Measurements from ENCODE around the gene GPC2. TPM values are rescaled to one million over a fixed set of nuclear protein-coding genes. Genes with fewer than 3 reads are reported as not detected.

GPC2 gene
- total RNA-seq, 1 donor from 2014 or later: 106 TPM

- H3K4me1 Mint-ChIP-seq: peaks cover 29% of the 10 kb centered on the region
- H3K36me3 Mint-ChIP-seq (ENCODE audit: low read depth): no peaks in the 10 kb centered on the region
- H3K27me3 Mint-ChIP-seq (ENCODE audit: low read depth): peaks cover 13% of the 10 kb centered on the region
- no peaks in the 10 kb centered on the region for H3K9me3 Mint-ChIP-seq
- H3K27ac Mint-ChIP-seq (ENCODE audit: unreplicated experiment): no peak overlapping the region
- H3K4me3 Mint-ChIP-seq: peak overlapping the region; percentile 88
- TF ChIP-seq CTCF (conservative IDR thresholded peaks at IDR 0.05): no peak
- no peak for DNase-seq (ENCODE audit: low read depth, low spot score)
These were observed 48.6 kb downstream of the GPC2 start for GRCh38 chr7:100128637-100128963.

- Mint-ChIP-seq H3K36me3 (ENCODE audit: low read depth) (no peaks in the 10 kb centered on the region), H3K27ac (ENCODE audit: unreplicated experiment) (no peak overlapping the region), H3K4me3 (peak overlapping the region; percentile 88), H3K27me3 (ENCODE audit: low read depth) (peaks cover 13% of the 10 kb centered on the region), H3K9me3 (no peaks in the 10 kb centered on the region), H3K4me1 (peaks cover 29% of the 10 kb centered on the region)
- DNase-seq (ENCODE audit: low read depth, low spot score): peak; percentile 26
- no peak for TF ChIP-seq CTCF (conservative IDR thresholded peaks at IDR 0.05)
These were observed 49.1 kb downstream of the GPC2 start for GRCh38 chr7:100127866-100128636.

GRCh38 chr7:100126931-100127865 lies 50.0 kb downstream of the GPC2 start, which contains the start of gene MBLAC1:
Gene MBLAC1 (plus strand): TSS chr7:100126967. CDS start chr7:100127396, 429 bp downstream.
- peak; percentile 96 for DNase-seq (ENCODE audit: low read depth, low spot score)
- Mint-ChIP-seq H3K36me3 (ENCODE audit: low read depth) (no peaks in the 10 kb centered on the region), H3K4me3 (peak within 1 kb of the TSS; percentile 100), H3K27ac (ENCODE audit: unreplicated experiment) (peak within 1 kb of the TSS; percentile 100), H3K4me1 (peaks cover 29% of the 10 kb centered on the region), H3K9me3 (no peaks in the 10 kb centered on the region), H3K27me3 (ENCODE audit: low read depth) (peaks cover 13% of the 10 kb centered on the region)
- TF ChIP-seq CTCF (conservative IDR thresholded peaks at IDR 0.05): peak; percentile 13

GRCh38 chr7:100126239-100126930 lies 50.8 kb downstream of the GPC2 start:
- Mint-ChIP-seq H3K27ac (ENCODE audit: unreplicated experiment) (peak overlapping the region; percentile 100), H3K27me3 (ENCODE audit: low read depth) (peaks cover 13% of the 10 kb centered on the region), H3K36me3 (ENCODE audit: low read depth) (no peaks in the 10 kb centered on the region), H3K4me3 (peak overlapping the region; percentile 100), H3K9me3 (no peaks in the 10 kb centered on the region), H3K4me1 (peaks cover 32% of the 10 kb centered on the region)
- TF ChIP-seq CTCF (conservative IDR thresholded peaks at IDR 0.05): peak; percentile 22
- DNase-seq (ENCODE audit: low read depth, low spot score): no peak

Data from neural crest cell (in vitro differentiated cells).